Esophagus muscularis mucosa (tissue), 4 donors: ENCODE results near the gene IL18R1. TPM values are rescaled to one million over a fixed set of nuclear protein-coding genes. Genes with fewer than 3 reads are reported as not detected.

Source experiments
- DNase-seq: peaks from one replicate; pipeline ENCODE4 v3.0.0-alpha.2; 2017; ENCODE audit errors: extremely low spot score
- H3K27ac ChIP-seq, 4 donors: fragments of 200-600 bp; sonication (generic); replicated peaks in 1 of 4; 1 replicate in 3 of 4; 2 replicates in 1 of 4; pipeline ENCODE4 v1.5.1; 2016 to 2019; ENCODE audit warnings: mild to moderate bottlenecking in 1 of 4
- H3K27me3 ChIP-seq, 4 donors: fragments of 200-600 bp; sonication (generic); one replicate each; pipeline versions ENCODE4 v1.5.1 to v1.6.0; 2016 to 2019
- H3K36me3 ChIP-seq, 4 donors: fragments of 200-600 bp; sonication (generic); one replicate each; pipeline ENCODE4 v1.5.1; 2016 to 2019
- H3K4me1 ChIP-seq, 4 donors: fragments of 200-600 bp; sonication (generic); one replicate each; pipeline ENCODE4 v1.5.1; 2016 to 2019
- H3K4me3 ChIP-seq, 4 donors: fragments of 200-600 bp; sonication (generic); 1 replicate in 2 of 4; 2 replicates in 2 of 4; pipeline ENCODE4 v1.5.1; 2016 to 2019; ENCODE audit warnings: mild to moderate bottlenecking in 4 of 4, moderate library complexity in 1 of 4
- H3K9me3 ChIP-seq, 4 donors: fragments of 200-600 bp; sonication (generic); 1 replicate in 3 of 4; 2 replicates in 1 of 4; pipeline ENCODE4 v1.5.1; 2016 to 2019
- EP300 ChIP-seq: sonication (generic); formaldehyde crosslinking; IDR thresholded peaks from one replicate; pipeline ENCODE4 v1.6.1; 2017; ENCODE audit warnings: antibody characterized with exemption
- POLR2A ChIP-seq: fragments of 450-650 bp; IDR thresholded peaks from one replicate; pipeline ENCODE4 v1.6.1; 2017; ENCODE audit warnings: antibody characterized with exemption, moderate library complexity, mild to moderate bottlenecking, low read depth
- POLR2AphosphoS5 ChIP-seq, 2 donors: sonication (generic); formaldehyde crosslinking; IDR thresholded peaks; one replicate each; pipeline ENCODE4 v1.6.1; 2017; ENCODE audit warnings: antibody characterized with exemption in 2 of 2
- WGBS: methylation state at CpG from one replicate; pipeline ENCODE4 v1.1.5; 2018; 5-methylcytosine and 5-hydroxymethylcytosine counted together
- intact Hi-C: fragments of 100-400 bp; cut with DNase I; formaldehyde crosslinking; loops from one replicate; pipeline ENCODE4 v1.15.1; 2023
- total RNA-seq, 4 donors: library from RNA; depleted of rRNA; stranded (reverse); fragments of >200 nt; gene quantifications; one replicate each; pipeline versions ENCODE4 v1.1.0 to v1.2.1, GENCODE V29; 2016
- TF ChIP-seq, protein P1 (sequence below), 3 experiments: fragments of 200-600 bp in 2 of 3; fragments of 450-650 bp in 1 of 3; sonication (generic) in 2 of 3; IDR thresholded peaks; one replicate each; pipeline ENCODE4 v1.5.1; 2017 to 2019; ENCODE audit warnings: antibody characterized with exemption in 3 of 3, mild to moderate bottlenecking in 2 of 3, moderate library complexity in 1 of 3

The IL18R1 gene
- total RNA-seq, 4 donors from 2014 or later, result 2.8 to 11.8 (median 5.2) TPM

DNA sequence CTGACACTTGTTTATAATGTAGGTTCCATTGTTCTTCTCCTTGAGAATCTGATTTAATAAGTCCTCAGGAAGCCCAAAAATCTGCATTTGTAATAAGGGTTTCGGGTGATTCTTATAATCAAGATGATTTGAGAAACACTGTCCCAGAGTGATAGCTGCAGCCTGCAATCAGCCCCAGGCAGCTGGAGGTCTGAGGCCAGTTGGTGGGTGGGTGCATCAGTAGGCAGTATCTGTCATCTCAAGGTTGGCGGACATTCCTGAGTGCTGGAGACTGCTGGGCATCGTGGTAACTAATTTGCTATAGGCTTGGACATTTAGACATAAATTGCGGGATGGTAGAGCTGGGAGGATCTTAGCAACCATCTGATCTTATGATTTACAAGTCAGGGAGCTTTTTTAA is 64.7 kb downstream of the IL18R1 start:
- intact Hi-C loops, result no loop called here
- Histone ChIP-seq H3K27ac (no peak overlapping the region), H3K4me1 (no peaks in the 10 kb centered on the region), H3K36me3 (no peaks in the 10 kb centered on the region), H3K9me3 (no peaks in the 10 kb centered on the region), H3K27me3 (peaks cover 0 to 6% (median 0%) of the 10 kb centered on the region in 4 donors), H3K4me3 (no peak overlapping the region)
- peak; percentile 26 for DNase-seq
- TF ChIP-seq, protein P1, sequence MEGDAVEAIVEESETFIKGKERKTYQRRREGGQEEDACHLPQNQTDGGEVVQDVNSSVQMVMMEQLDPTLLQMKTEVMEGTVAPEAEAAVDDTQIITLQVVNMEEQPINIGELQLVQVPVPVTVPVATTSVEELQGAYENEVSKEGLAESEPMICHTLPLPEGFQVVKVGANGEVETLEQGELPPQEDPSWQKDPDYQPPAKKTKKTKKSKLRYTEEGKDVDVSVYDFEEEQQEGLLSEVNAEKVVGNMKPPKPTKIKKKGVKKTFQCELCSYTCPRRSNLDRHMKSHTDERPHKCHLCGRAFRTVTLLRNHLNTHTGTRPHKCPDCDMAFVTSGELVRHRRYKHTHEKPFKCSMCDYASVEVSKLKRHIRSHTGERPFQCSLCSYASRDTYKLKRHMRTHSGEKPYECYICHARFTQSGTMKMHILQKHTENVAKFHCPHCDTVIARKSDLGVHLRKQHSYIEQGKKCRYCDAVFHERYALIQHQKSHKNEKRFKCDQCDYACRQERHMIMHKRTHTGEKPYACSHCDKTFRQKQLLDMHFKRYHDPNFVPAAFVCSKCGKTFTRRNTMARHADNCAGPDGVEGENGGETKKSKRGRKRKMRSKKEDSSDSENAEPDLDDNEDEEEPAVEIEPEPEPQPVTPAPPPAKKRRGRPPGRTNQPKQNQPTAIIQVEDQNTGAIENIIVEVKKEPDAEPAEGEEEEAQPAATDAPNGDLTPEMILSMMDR (IDR thresholded peaks at IDR 0.05), result no peak
- TF ChIP-seq POLR2A (no peak), POLR2AphosphoS5 (IDR thresholded peaks at IDR 0.05) (no peak), EP300 (no peak)
- WGBS, result 83% methylated on average over 4 of the region's 4 CpGs

- Histone ChIP-seq H3K27ac (no peak overlapping the region), H3K9me3 (no peaks in the 10 kb centered on the region), H3K4me1 (no peaks in the 10 kb centered on the region), H3K27me3 (peaks cover 0 to 6% (median 0%) of the 10 kb centered on the region in 4 donors), H3K4me3 (no peak overlapping the region), H3K36me3 (no peaks in the 10 kb centered on the region)
- TF ChIP-seq POLR2AphosphoS5 (IDR thresholded peaks at IDR 0.05), result no peak
- no peak for TF ChIP-seq POLR2A
- intact Hi-C loops, result no loop called here
- 76% methylated on average over 5 of the region's 5 CpGs for WGBS
- DNase-seq, result peak; percentile 80
Measured at GRCh38 chr2:102421890-102422759, 66.5 kb downstream of the IL18R1 start.

- WGBS, result 74% methylated on average over 3 of the region's 3 CpGs
Measured at GRCh38 chr2:102422910-102423309, 67.3 kb downstream of the IL18R1 start, which contains the start of gene IL18RAP. Gene IL18RAP, plus strand, starts transcription at chr2:102423160. Its CDS starts 118 bp downstream, at chr2:102423278.

GRCh38 chr2:102423368-102423767 is 67.8 kb downstream of the IL18R1 start:
- TF ChIP-seq POLR2AphosphoS5 (IDR thresholded peaks at IDR 0.05), result no peak
- TF ChIP-seq, protein P1 (IDR thresholded peaks at IDR 0.05), result no peak
- no peak for TF ChIP-seq EP300
- no peak for TF ChIP-seq POLR2A
- no peaks in the 10 kb centered on the region for H3K36me3 ChIP-seq
- peaks cover 0 to 6% (median 0%) of the 10 kb centered on the region in 4 donors for H3K27me3 ChIP-seq
- no peaks in the 10 kb centered on the region for H3K9me3 ChIP-seq
- no peak overlapping the region for H3K4me3 ChIP-seq
- intact Hi-C loops, result no loop called here
- H3K4me1 ChIP-seq, result no peaks in the 10 kb centered on the region
- H3K27ac ChIP-seq, result no peak overlapping the region
- DNase-seq, result peak; percentile 39
- 81% methylated on average over 2 of the region's 2 CpGs for WGBS

More at GRCh38 chr2:102422910-102423309, 67.3 kb downstream of the IL18R1 start, which contains the start of gene IL18RAP:
- Histone ChIP-seq H3K27me3 (peaks cover 0 to 6% (median 0%) of the 10 kb centered on the region in 4 donors), H3K9me3 (no peaks in the 10 kb centered on the region), H3K4me3 (no peak within 1 kb of the TSS), H3K4me1 (no peaks in the 10 kb centered on the region), H3K27ac (no peak within 1 kb of the TSS), H3K36me3 (no peaks in the 10 kb centered on the region)
- no peak for TF ChIP-seq POLR2AphosphoS5 (IDR thresholded peaks at IDR 0.05)
- TF ChIP-seq, protein P1 (IDR thresholded peaks at IDR 0.05), result no peak
- no peak for TF ChIP-seq EP300
- no peak for TF ChIP-seq POLR2A
- intact Hi-C loops, result no loop called here
- peak; percentile 24 for DNase-seq

DNA sequence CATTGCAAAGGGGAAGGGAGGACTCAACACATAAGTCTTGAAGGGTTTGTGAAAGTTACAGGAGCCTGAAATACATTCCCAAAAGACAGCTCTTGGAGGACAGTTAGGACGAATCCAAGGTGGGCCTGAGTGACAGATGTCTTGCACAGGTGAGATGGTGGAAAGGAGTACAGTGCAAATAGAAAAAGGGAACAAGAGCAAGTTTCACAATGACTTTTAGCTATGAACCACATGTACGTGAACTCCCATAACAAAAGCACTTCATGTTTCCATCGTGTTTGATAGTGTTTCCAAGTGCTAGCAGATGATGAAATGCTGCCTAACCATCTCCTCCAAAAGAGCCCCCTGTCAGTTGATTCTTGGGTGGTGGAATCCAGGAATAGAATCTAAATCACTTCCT is 69.2 kb downstream of the IL18R1 start:
- Histone ChIP-seq H3K9me3 (no peaks in the 10 kb centered on the region), H3K4me3 (no peak overlapping the region), H3K27me3 (peaks cover 0 to 5% (median 0%) of the 10 kb centered on the region in 4 donors), H3K27ac (no peak overlapping the region), H3K4me1 (no peaks in the 10 kb centered on the region), H3K36me3 (no peaks in the 10 kb centered on the region)
- intact Hi-C loops, result no loop called here
- DNase-seq, result peak; percentile 60
- TF ChIP-seq POLR2AphosphoS5 (IDR thresholded peaks at IDR 0.05) (no peak), EP300 (no peak), POLR2A (no peak)
- TF ChIP-seq, protein P1 (IDR thresholded peaks at IDR 0.05), result no peak
- WGBS, result 57% methylated on average over 3 of the region's 3 CpGs
